GM18909 (cell line): ENCODE results near the gene PTPRZ1.

Experiments used
- ATAC-seq: cut with Tn5 transposase; IDR thresholded peaks from one replicate; pipeline ENCODE4 v1.9.1; 2021; ENCODE audit warnings: mild to moderate bottlenecking; ENCODE audit not compliant: unreplicated experiment, poor library complexity

The PTPRZ1 gene

GRCh38 chr7:122035876-122036275 lies 162.9 kb downstream of the PTPRZ1 start:
- ATAC-seq = no peak

GRCh38 chr7:122038134-122038533 lies 165.2 kb downstream of the PTPRZ1 start:
- no peak for ATAC-seq

- ATAC-seq = no peak
Measured at GRCh38 chr7:122038904-122039303, 165.9 kb downstream of the PTPRZ1 start.

- no peak for ATAC-seq
Measured at GRCh38 chr7:122040147-122040546, 167.2 kb downstream of the PTPRZ1 start.

- no peak for ATAC-seq
Measured at GRCh38 chr7:122046402-122046801, 173.4 kb downstream of the PTPRZ1 start.

GRCh38 chr7:122054393-122054792 lies 181.4 kb downstream of the PTPRZ1 start:
- no peak for ATAC-seq

GRCh38 chr7:122055073-122055472 lies 182.1 kb downstream of the PTPRZ1 start:
- no peak for ATAC-seq

GRCh38 chr7:122056977-122057376 lies 184.0 kb downstream of the PTPRZ1 start:
- ATAC-seq = no peak

- ATAC-seq = no peak
Measured at GRCh38 chr7:122059542-122059941, 186.6 kb downstream of the PTPRZ1 start.

- ATAC-seq = no peak
Measured at GRCh38 chr7:122063146-122063545, 190.2 kb downstream of the PTPRZ1 start.

GRCh38 chr7:122064971-122065370 lies 192.0 kb downstream of the PTPRZ1 start:
- ATAC-seq = no peak

- ATAC-seq = no peak
Measured at GRCh38 chr7:122067077-122067476, 194.1 kb downstream of the PTPRZ1 start.

GRCh38 chr7:122068046-122068445 lies 195.1 kb downstream of the PTPRZ1 start:
- no peak for ATAC-seq

- ATAC-seq = no peak
Measured at GRCh38 chr7:122068999-122069398, 196.0 kb downstream of the PTPRZ1 start.

GRCh38 chr7:122070062-122070461 lies 197.1 kb downstream of the PTPRZ1 start:
- no peak for ATAC-seq

GRCh38 chr7:122070834-122071233 lies 197.9 kb downstream of the PTPRZ1 start:
- no peak for ATAC-seq

- ATAC-seq = no peak
Measured at GRCh38 chr7:122072272-122072671, 199.3 kb downstream of the PTPRZ1 start.

GRCh38 chr7:122072924-122073599 lies 200.1 kb downstream of the PTPRZ1 start:
- ATAC-seq = no peak

GRCh38 chr7:122073635-122074034 lies 200.7 kb downstream of the PTPRZ1 start:
- ATAC-seq = no peak

- ATAC-seq = no peak
Measured at GRCh38 chr7:122082160-122082559, 209.2 kb downstream of the PTPRZ1 start.

- ATAC-seq = no peak
Measured at GRCh38 chr7:122082670-122083069, 209.7 kb downstream of the PTPRZ1 start.

- peak; percentile 95 for ATAC-seq
Measured at GRCh38 chr7:122092964-122093797, 220.2 kb downstream of the PTPRZ1 start.
